ENCODE results near the gene ADGRG3.

The ADGRG3 gene

DNA sequence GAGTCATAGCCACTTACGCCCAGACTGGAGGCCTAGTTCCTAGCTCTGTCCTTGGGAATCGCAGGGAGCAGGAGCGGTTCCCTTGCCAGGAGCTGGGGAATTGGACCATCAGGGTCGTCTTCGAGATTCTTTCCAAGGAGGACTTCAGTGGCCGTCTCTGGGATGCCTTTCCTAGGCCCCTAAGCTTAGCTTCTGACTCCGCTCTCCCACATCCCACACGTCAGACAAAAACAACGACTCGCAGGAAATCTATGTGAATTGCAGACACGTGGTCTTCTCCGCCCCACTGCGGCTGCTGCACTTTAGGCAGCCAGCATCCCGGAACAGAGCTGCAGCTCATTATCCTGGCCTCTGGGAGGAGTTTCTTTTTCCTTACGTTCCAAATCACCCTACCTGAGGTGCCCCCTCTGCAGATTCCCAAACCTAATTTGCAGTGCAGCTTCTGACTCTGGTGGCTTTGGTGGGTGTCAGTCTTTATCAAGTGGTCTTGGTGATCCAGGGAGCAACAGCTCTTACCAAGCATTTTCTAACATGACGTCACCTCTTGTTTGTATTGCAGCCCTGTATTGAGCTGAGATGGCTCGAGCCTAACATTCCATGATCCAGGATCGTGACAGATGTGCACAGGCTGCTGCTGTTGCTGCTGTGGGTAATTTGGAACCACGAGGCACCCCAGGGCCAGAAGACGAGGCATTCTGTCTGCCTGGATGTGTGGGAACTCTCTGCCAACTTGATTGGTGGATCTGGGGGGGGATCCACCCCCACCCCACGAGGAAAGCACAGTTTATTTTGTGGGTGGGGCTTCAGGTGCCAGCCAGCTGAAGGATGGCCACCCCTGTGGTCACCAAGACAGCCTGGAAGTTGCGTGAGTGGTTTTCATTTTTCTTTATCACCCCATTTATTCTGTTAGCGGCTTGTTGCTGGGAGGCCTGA is 68.6 kb downstream of the ADGRG3 start:
- peak; percentile 63 for DNase-seq (ENCODE audit: low read depth)

DNA sequence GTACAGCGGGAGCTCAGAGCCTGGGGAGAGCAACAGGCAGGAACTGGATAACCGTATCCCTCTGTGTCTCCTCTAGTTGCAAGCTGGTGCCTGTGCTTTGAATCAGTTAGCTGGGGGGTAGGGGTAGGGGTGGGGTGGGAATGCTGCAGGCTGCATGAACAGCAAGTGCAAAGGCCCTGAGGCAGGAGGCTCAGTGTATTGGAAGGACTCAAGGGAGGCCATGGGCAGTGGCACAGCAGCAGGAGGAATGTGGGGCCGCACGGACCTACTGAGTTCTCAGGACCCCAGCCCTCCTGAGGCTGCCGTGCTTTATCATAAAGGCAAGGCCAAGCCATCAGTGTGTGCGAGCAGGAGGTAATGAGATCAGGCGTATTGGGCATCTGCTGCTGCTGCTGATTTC is 70.7 kb downstream of the ADGRG3 start:
- no peak for DNase-seq (ENCODE audit: low read depth)

Measured in stromal cell of bone marrow (primary cell).